Eye (tissue), 1 donor: ENCODE measurements around the gene SERPINI1.
A peak's percentile ranks its signal among the peaks of the same experiment; 100 is the strongest.
"Not testable (repeated sequence)": the region's sequence is repeated elsewhere in the genome, so short reads cannot be mapped to it uniquely, and the experiment has no call there.

Source experiments
- DNase-seq: peaks from one replicate; pipeline ENCODE4 v3.0.0-alpha.2; 2015

SERPINI1 gene

DNA sequence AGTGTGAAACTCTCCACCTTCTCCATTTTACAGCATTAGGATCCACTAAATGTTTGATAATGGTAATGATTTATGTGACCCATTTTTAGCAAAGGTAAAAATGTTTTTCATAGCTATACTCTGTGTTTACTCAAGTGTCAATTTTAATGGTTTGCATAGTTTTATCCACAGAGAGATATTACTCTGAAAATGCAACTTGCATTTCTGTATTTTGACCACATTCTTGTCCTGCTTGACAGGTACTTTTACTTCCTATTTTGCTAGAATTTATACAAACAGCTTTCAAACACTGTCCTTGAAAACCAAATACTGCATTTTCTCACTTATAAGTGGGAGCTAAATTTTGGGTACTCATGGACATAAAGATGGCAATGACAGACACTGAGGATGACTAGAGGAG is 62.9 kb downstream of the SERPINI1 start:
- no peak for DNase-seq

DNA sequence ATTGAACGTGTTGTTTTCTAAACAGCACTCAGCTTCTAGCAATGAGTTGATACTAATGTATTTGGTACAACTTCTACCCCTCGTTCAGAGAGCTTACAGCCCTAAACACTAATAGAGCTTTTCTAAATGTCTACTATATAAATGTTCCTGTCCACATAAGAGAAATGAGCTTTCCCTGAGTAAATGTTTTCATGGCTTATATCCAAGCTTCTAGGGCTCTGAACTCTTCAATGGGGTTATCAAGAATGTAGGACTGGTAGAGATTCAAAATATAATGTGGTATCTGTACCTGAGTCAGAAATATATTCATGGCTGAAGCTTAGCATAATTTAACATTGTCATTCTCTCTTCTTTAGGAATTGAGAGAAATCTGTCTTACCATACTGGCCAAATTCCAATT is 73.4 kb downstream of the SERPINI1 start:
- no peak for DNase-seq

GRCh38 chr3:167810236-167810635 is 74.7 kb downstream of the SERPINI1 start:
- no peak for DNase-seq

- peak; percentile 15 for DNase-seq
Observed at GRCh38 chr3:167811031-167811430, 75.5 kb downstream of the SERPINI1 start.

DNA sequence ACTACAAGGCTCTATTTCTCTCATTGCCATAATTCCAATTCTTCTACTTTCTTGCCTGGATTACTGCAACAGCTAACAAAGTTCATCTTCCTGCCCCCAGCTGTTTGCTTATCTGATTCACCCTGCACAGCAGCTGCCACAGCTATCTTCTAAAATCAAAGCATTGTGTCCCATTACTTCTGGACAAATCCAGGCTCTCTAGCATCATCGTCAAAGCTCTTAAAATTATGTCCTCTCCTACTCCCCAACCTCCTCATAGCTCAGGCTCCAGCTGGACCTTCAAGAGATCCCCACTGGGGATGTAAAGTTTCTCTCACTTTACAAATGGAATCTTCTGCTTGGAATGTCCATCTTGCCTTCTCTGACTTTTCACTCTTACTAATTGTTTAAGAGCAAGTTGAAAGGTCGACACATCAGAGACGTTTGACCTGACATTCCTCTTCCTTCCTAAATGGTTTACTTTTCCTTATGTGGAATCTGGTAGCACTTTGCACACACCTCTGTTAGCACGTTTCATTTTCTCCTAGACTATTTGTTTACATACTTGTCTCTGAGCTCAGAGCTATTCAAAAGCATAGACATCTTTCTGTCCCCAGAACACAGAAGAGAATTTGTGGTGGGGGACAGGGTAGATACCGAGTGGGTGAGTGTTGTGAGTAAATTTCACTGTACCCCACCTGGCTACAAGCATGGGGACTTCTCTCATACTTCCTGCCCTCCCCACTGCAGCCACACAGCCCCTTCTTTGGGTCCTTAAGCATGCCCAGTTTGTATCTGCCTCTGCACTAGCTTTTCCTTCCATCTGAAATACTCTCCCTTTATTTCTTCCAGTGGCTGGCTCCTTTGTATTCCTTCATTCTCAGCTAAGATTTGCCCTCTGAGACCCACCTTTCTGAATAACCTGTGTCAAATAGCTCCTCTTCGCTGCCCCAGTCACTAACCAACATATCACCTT is 77.9 kb downstream of the SERPINI1 start:
- DNase-seq = no peak

DNA sequence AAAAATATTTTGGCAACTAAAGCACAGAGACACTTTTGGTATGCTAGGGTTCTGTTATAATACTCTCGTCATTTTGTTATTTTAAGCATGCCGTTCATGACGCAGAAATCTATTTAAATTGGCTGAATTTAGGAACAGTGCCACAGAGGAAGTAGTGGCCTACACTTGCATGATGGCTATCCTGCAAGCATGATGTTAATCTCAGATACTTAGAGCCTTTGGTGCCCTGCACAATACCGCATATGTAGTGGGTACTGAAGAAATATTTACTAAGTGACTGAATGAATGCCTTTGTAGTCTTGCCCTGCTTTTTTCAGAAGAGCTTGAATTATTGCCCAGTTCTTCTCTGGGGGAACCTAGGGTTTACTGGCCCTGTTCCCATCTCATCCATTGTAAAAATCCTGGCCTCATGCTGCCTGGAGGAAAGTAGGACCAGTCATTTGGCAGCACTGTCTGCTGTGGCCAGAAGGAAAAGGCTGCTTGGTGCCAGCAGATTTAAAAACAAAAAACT is 79.0 kb downstream of the SERPINI1 start:
- DNase-seq = peak; percentile 14

DNA sequence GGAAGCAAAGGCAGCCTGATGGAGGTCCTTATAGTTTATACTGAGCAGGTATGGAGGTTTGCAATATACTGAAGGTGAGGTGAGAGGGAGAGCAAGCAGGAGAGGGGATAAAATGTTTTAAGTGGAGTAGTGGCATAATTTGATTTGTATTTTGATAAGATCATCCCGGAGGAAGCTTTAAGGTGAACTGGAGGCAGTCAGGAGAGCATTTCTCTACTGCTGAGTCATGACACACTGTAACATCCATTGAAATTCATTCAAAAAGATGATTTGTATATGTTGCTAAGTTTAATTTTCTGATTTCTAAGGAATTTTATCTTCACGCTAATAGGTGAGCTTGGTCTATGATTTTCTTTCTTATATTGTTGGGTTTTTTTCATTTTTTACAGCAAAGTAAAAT is 81.4 kb downstream of the SERPINI1 start:
- no peak for DNase-seq

GRCh38 chr3:167820102-167820865 is 84.8 kb downstream of the SERPINI1 start:
- no peak for DNase-seq

GRCh38 chr3:167821248-167821805 is 85.8 kb downstream of the SERPINI1 start:
- no peak for DNase-seq

DNA sequence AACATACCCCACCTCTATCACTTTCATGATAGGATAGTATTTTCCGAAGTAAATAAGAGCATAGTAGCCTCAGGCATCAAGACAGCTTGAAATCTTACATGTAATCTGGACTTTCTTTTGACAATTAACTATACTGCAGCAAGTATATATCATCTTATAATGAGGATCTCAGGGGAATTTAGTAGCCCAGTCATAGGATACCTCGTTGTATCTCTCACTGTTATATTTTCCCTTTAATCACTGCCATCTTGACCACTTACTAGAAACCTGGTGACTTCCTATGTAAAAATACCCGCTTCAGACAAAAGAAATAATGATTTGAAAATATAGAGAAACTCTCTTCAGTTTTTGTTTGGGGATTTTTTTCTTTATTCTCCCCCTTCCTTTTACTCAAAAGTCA is 88.2 kb downstream of the SERPINI1 start:
- DNase-seq = no peak

- not testable (repeated sequence) for DNase-seq
Observed at GRCh38 chr3:167827588-167827987, 92.1 kb downstream of the SERPINI1 start.

DNA sequence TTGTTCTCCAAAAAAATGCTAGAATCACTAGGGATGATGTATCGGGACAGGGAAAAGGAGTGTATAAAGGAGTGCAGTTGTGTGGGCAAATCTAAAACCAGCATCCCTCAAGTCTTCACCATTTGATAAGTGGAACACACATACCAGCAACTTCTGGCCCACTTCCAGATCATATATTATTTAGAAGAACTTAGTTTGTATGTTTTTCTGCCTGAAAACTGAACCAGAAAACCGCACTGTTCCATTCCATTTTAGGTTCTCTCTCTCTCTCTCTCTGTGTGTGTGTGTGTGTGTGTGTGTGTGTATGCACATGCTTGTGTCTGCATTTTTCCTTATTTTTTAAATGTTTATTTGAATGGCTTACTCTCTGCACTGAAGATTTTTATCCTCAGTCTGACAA is 93.5 kb downstream of the SERPINI1 start:
- peak; percentile 20 for DNase-seq

DNA sequence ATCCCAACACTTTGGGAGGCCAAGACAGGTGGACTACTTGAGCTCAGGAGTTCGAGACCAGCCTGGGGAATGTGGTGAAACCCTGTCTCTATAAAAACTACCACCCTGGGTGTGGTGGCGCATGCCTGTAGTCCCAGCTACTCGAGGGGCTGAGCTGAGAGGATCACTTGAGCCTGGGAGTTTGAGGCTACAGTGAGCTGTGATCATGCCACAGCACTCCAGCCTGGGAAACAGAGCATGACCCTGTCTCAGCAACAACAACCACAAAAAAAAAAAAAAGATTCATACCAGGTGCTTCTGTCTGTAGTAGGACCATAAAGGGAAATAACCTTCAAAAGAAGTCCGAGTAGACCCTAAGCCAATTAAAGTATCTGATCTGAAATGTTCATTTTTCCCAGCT is 94.5 kb downstream of the SERPINI1 start:
- DNase-seq = no peak

GRCh38 chr3:167835359-167835758 is 99.8 kb downstream of the SERPINI1 start:
- DNase-seq = no peak

GRCh38 chr3:167835953-167836352 is 100.4 kb downstream of the SERPINI1 start:
- DNase-seq = no peak

- DNase-seq = peak; percentile 4
Observed at GRCh38 chr3:167837466-167837865, 101.9 kb downstream of the SERPINI1 start.

- no peak for DNase-seq
Observed at GRCh38 chr3:167839460-167840134, 104.1 kb downstream of the SERPINI1 start.

DNA sequence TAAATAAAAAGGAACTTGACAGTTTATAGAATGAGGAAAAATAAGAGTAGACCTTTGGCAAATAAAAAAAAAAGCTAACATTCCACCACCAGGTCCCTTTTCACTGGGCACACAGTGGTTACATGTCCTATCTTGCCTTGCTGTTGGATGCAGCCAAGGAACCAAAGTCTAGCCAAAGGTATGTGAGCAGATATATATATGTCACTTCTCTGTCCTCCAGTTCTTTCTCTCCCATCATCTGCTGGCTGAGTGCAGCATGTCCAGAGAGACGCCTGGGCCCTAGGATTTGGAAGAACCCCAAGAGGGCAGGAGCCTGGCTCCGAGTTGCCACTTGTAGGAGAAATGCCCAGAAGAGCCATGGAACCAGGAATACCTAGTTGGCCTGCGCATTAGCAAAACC is 104.7 kb downstream of the SERPINI1 start:
- no peak for DNase-seq

GRCh38 chr3:167843481-167843880 is 108.0 kb downstream of the SERPINI1 start:
- DNase-seq = no peak

GRCh38 chr3:167843886-167844285 is 108.4 kb downstream of the SERPINI1 start:
- no peak for DNase-seq

GRCh38 chr3:167844528-167844927 is 109.0 kb downstream of the SERPINI1 start:
- no peak for DNase-seq

DNA sequence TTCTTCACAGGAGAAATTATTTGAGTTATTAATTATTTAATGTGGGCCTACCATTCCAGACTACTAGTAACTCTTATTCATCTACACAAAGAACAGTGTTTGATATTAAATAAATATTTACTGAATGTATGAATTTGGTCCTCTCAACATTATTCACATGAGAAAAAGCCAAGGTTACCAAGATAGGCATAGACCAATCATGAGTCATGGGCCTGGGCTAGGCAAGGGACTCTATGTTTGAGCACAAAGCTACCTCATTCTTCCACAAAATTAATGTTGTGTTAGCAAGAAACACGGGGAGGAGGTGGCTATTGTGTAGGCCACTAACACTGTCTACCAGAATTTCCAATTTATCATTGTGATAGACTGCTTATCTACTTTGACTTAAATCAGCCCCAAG is 115.7 kb downstream of the SERPINI1 start:
- DNase-seq = no peak

DNA sequence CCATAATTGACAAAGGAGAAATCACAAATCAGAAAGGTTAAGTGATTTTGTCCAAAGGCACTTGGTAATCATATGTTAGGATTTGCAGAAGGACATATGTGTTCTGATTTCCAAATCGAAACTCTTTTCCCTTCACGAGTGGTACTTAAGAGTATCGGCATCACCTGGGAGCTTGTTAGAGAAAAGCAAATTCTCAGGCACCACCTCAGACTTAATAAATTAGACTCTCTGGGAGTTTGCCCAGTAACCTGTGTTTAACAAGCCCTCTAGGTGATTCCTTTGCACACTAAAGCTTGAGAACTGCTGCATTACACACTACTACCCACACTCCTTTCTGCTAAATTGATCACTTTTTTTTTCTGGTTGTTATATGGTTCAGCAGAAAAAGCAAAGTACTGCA is 116.2 kb downstream of the SERPINI1 start:
- no peak for DNase-seq
